Transverse colon (tissue), 4 donors: Measurements from ENCODE around the gene NCKAP5. TPM values are rescaled to one million over a fixed set of nuclear protein-coding genes. Genes with fewer than 3 reads are reported as not detected.
"Not testable (repeated sequence)": the region's sequence is repeated elsewhere in the genome, so short reads cannot be mapped to it uniquely, and the experiment has no call there.

Experiments used
- DNase-seq: peaks from one replicate; pipeline ENCODE4 v3.0.0-alpha.2; 2019
- H3K27ac ChIP-seq, 4 donors: fragments of 200-600 bp; sonication (generic); 2 replicates each; pipeline ENCODE4 v1.5.1; 2016 to 2018; ENCODE audit warnings: inconsistent platforms in 4 of 4
- H3K27me3 ChIP-seq: fragments of 200-600 bp; sonication (generic); 2 replicates; pipeline ENCODE4 v1.5.1; 2017; ENCODE audit warnings: inconsistent platforms
- H3K36me3 ChIP-seq, 4 donors: fragments of 200-600 bp; sonication (generic); 2 replicates each; pipeline ENCODE4 v1.5.1; 2017 to 2019; ENCODE audit warnings: inconsistent platforms in 4 of 4
- H3K4me1 ChIP-seq, 4 donors: fragments of 200-600 bp; sonication (generic); 2 replicates each; pipeline ENCODE4 v1.5.1; 2017 to 2020; ENCODE audit warnings: inconsistent platforms in 4 of 4
- H3K4me3 ChIP-seq, 4 donors: fragments of 200-600 bp; sonication (generic); 1 replicate in 1 of 4; 2 replicates in 3 of 4; pipeline versions ENCODE4 v1.5.1 to v1.6.1; 2017 to 2019; ENCODE audit warnings: inconsistent platforms in 4 of 4
- H3K9me3 ChIP-seq, 2 donors: fragments of 200-600 bp; sonication (generic); 2 replicates each; pipeline ENCODE4 v1.5.1; 2017 to 2019; ENCODE audit warnings: inconsistent platforms in 2 of 2
- EP300 ChIP-seq: sonication (generic); formaldehyde crosslinking; IDR thresholded peaks from one replicate; pipeline ENCODE4 v1.6.1; 2017; ENCODE audit warnings: antibody characterized with exemption, low read depth
- POLR2A ChIP-seq: fragments of 450-650 bp; IDR thresholded peaks from one replicate; pipeline ENCODE4 v1.6.1; 2016; ENCODE audit warnings: antibody characterized with exemption, mild to moderate bottlenecking, moderate library complexity
- POLR2AphosphoS5 ChIP-seq, 3 donors: sonication (generic); formaldehyde crosslinking; IDR thresholded peaks; one replicate each; pipeline ENCODE4 v1.6.1; 2016; ENCODE audit warnings: antibody characterized with exemption in 3 of 3
- WGBS, 2 donors: methylation state at CpG; one replicate each; pipeline ENCODE4 v1.1.5; 2018; ENCODE audit warnings: low coverage in 1 of 2; 5-methylcytosine and 5-hydroxymethylcytosine counted together
- in situ Hi-C, 4 donors: fragments of 200-750 bp; cut with MboI; loops; one replicate each; pipeline versions ENCODE4 v1.15.0 to v1.15.1; 2017; ENCODE audit warnings: low sequenced_read_pairs in 3 of 4, low pct_ligation_motif_present in 1 of 4, low pct_unique_long_range_greater_than_20kb in 1 of 4
- intact Hi-C: fragments of 100-400 bp; cut with DNase I; formaldehyde crosslinking; loops from one replicate; pipeline ENCODE4 v1.15.1; 2023; ENCODE audit warnings: low total_unique reads
- total RNA-seq, 4 donors: library from RNA; depleted of rRNA; stranded (reverse); fragments of >200 nt; gene quantifications; one replicate each; pipeline ENCODE4 v1.1.0, GENCODE V29; 2016
- TF ChIP-seq, protein P1 (sequence below), 5 experiments: fragments of 200-600 bp in 3 of 5; fragments of 450-650 bp in 2 of 5; sonication (generic) in 3 of 5; IDR thresholded peaks; 1 replicate in 2 of 5; 2 replicates in 3 of 5; pipeline ENCODE4 v1.5.1; 2016 to 2017; ENCODE audit warnings: antibody characterized with exemption in 5 of 5, inconsistent platforms in 3 of 5, mild to moderate bottlenecking in 2 of 5, moderate library complexity in 1 of 5

NCKAP5 gene
- total RNA-seq, 4 donors from 2014 or later, result 1.1 to 10.9 (median 5.0) TPM

- H3K4me3 ChIP-seq, result no peak overlapping the region
- no peak overlapping the region for H3K27ac ChIP-seq
- DNase-seq, result no peak
- 88 to 100% methylated on average over 4 of the region's 4 CpGs for WGBS, 2 donors
- no peaks in the 10 kb centered on the region for H3K4me1 ChIP-seq
- H3K36me3 ChIP-seq, result no peaks in the 10 kb centered on the region
- in situ Hi-C loops, result no loop called here
- intact Hi-C loops, result no loop called here
- TF ChIP-seq POLR2A (no peak), POLR2AphosphoS5 (IDR thresholded peaks at IDR 0.05) (no peak), EP300 (no peak)
- TF ChIP-seq, protein P1, sequence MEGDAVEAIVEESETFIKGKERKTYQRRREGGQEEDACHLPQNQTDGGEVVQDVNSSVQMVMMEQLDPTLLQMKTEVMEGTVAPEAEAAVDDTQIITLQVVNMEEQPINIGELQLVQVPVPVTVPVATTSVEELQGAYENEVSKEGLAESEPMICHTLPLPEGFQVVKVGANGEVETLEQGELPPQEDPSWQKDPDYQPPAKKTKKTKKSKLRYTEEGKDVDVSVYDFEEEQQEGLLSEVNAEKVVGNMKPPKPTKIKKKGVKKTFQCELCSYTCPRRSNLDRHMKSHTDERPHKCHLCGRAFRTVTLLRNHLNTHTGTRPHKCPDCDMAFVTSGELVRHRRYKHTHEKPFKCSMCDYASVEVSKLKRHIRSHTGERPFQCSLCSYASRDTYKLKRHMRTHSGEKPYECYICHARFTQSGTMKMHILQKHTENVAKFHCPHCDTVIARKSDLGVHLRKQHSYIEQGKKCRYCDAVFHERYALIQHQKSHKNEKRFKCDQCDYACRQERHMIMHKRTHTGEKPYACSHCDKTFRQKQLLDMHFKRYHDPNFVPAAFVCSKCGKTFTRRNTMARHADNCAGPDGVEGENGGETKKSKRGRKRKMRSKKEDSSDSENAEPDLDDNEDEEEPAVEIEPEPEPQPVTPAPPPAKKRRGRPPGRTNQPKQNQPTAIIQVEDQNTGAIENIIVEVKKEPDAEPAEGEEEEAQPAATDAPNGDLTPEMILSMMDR (IDR thresholded peaks at IDR 0.05), result no peak
- no peaks in the 10 kb centered on the region for H3K27me3 ChIP-seq
- no peaks in the 10 kb centered on the region for H3K9me3 ChIP-seq
These were observed 92.0 kb downstream of the NCKAP5 start for GRCh38 chr2:133476286-133476685.

DNA sequence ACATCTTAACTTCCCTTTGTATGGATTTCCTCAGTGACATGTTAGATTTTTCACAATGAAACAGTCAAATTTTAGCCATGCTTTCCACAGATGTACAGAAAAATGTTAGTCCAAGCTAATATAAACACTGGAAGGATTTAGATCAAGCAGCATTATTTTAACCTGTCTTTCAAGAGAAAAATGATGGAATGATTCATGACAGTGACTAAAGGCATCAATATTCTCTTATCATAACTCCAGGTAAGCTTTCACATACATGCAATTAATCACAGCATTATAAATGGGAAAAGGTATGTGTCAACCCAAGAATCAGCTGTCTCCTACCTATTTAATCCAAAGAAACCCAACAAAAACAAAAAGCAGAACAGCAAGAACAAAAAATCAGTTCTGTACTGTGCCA lies 92.7 kb downstream of the NCKAP5 start:
- intact Hi-C loops, result no loop called here
- no peak for DNase-seq
- in situ Hi-C loops, result no loop called here
- Histone ChIP-seq H3K4me1 (no peaks in the 10 kb centered on the region), H3K4me3 (no peak overlapping the region), H3K27me3 (no peaks in the 10 kb centered on the region), H3K36me3 (no peaks in the 10 kb centered on the region), H3K27ac (no peak overlapping the region), H3K9me3 (no peaks in the 10 kb centered on the region)
- TF ChIP-seq EP300, result no peak
- TF ChIP-seq POLR2A, result no peak
- TF ChIP-seq, protein P1 (IDR thresholded peaks at IDR 0.05), result no peak
- TF ChIP-seq POLR2AphosphoS5 (IDR thresholded peaks at IDR 0.05), result no peak

- in situ Hi-C loops, H3K27ac ChIP-seq, DNase-seq, H3K9me3 ChIP-seq, H3K4me3 ChIP-seq, H3K27me3 ChIP-seq, intact Hi-C loops, H3K36me3 ChIP-seq, H3K4me1 ChIP-seq: not testable (repeated sequence)
- WGBS, 2 donors, result 83% methylated on average over 9 of the region's 13 CpGs; no CpG with 5 or more reads in 1 of the 2 donors
These were observed 97.8 kb downstream of the NCKAP5 start for GRCh38 chr2:133470446-133470845.

DNA sequence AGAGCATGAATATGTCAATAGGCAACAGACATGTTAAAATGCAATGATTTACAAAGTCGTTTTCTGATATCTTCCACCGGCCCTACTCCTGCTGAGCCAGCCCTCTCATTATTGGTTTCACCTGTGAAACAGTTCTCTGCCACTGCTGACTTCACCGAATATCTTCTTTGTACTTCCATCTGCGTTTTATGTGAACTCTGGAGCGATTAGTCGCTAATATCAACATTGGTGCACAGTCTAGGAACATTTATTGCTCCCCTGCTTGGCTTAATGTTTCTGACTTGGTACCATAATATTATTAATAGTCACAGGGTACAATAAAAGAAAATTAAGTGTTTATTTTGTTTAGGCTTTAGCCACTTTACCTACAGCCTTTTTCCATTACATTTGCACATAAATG lies 105.5 kb downstream of the NCKAP5 start:
- no peak for TF ChIP-seq EP300
- no peak for TF ChIP-seq POLR2AphosphoS5 (IDR thresholded peaks at IDR 0.05)
- TF ChIP-seq, protein P1 (IDR thresholded peaks at IDR 0.05), result no peak
- no peak for TF ChIP-seq POLR2A
- Histone ChIP-seq H3K27me3 (no peaks in the 10 kb centered on the region), H3K4me1 (no peaks in the 10 kb centered on the region), H3K9me3 (no peaks in the 10 kb centered on the region), H3K27ac (no peak overlapping the region), H3K36me3 (no peaks in the 10 kb centered on the region), H3K4me3 (no peak overlapping the region)
- WGBS, 2 donors, result 88 to 97% methylated on average over 6 of the region's 6 CpGs
- DNase-seq, result no peak
- in situ Hi-C loops (no loop called here), intact Hi-C loops (no loop called here)

GRCh38 chr2:133461484-133461883 lies 106.8 kb downstream of the NCKAP5 start:
- Histone ChIP-seq H3K27ac (no peak overlapping the region), H3K4me1 (no peaks in the 10 kb centered on the region), H3K36me3 (no peaks in the 10 kb centered on the region), H3K27me3 (no peaks in the 10 kb centered on the region), H3K4me3 (no peak overlapping the region), H3K9me3 (no peaks in the 10 kb centered on the region)
- DNase-seq, result no peak
- in situ Hi-C loops (no loop called here), intact Hi-C loops (no loop called here)
- TF ChIP-seq EP300 (no peak), POLR2A (no peak)
- TF ChIP-seq, protein P1 (IDR thresholded peaks at IDR 0.05), result no peak
- WGBS, 2 donors, result 73 to 77% methylated on average over 2 to 4 of the region's 4 CpGs
